T-helper 2 cell (primary cell): Measurements from ENCODE around the gene FAM124B.

Experiments
- DNase-seq, 5 experiments: peaks; one replicate each; pipeline versions ENCODE4 v3.0.0 to v3.0.0-alpha.2; 2012 to 2022

The FAM124B gene

DNA sequence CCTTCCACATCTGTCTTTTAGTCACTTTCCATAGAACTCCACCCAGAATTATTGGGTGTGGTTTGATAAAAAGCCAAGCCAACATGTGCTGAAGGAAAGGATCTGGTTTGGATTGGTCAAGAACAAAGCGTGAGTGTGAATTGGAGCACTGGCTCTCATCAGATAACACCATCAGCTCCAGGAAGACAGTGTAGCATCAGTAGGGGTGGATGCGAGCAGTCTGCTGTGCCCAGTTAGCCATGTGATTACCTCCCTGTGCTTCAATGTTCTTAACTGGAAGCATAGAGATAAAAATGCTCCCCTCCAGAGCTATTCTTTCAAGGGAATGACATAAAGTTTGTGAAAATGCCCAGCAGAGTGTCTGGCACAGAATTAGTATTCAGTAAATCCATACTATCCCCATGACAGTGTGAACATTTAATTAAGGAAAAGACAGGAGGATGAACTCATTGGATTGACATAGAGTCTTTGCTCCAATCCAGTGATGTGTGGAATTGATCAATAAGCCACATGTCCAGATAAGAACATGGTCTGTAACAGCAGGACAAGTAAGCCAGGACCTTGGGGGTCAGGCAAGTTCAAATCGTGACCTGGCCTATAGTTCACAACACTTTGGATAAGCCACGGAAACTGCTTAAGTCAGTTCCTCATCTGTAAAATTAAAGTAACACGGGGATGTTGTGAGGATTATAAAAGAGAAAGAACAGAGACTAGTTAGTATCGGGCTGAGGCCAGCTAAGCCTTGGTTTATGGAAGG, 68.0 kb downstream of the FAM124B start:
- no peak for DNase-seq

DNA sequence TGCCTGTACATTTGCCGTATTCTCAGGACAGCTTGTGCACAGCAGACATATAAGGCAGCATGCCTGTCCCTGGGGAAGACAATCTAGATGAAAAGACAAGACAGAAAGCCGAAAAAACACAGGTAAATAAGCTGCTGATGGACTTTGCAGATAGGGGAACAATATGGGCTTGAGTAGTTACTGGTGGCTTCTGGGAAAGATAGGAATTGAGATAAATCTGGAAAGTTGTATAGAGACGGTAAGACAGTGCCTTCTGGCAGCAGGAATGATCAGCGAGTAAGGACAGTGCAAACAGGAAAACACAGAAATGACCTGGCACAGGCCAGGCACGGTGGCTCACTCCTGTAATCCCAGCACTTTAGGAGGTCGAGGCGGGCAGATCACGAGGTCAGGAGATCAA, 70.2 kb downstream of the FAM124B start:
- DNase-seq: no peak

DNA sequence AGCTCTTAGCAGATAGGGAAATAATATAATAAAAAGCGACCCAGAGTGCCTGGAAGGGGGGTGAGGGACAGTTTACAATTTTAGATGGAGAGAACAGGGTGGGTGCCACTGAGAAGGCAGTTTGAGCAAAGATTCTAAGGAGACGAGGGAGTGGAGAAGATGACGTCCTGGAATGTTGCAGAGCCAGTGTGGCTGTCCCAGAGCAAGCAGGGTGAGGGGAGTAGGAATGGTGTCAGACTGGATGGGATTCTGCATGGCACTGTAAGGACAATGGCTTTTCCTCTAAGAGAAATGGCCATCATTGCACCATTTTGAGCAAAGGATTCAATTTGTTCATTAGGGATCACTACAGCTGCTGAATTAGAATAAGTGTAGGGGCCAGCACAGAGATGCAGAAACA, 73.1 kb downstream of the FAM124B start:
- DNase-seq: no peak
